Transverse colon (tissue), 3 donors: Measurements from ENCODE around the gene RPS5.

ENCODE experiments used
- POLR2A ChIP-seq: fragments of 450-650 bp; IDR thresholded peaks from one replicate; pipeline ENCODE4 v1.6.1; 2016; ENCODE audit warnings: antibody characterized with exemption, mild to moderate bottlenecking, moderate library complexity
- TF ChIP-seq, protein P1 (sequence below), 5 experiments: fragments of 200-600 bp in 3 of 5; fragments of 450-650 bp in 2 of 5; sonication (generic) in 3 of 5; IDR thresholded peaks; 1 replicate in 2 of 5; 2 replicates in 3 of 5; pipeline ENCODE4 v1.5.1; 2016 to 2017; ENCODE audit warnings: antibody characterized with exemption in 5 of 5, inconsistent platforms in 3 of 5, mild to moderate bottlenecking in 2 of 5, moderate library complexity in 1 of 5

DNA sequence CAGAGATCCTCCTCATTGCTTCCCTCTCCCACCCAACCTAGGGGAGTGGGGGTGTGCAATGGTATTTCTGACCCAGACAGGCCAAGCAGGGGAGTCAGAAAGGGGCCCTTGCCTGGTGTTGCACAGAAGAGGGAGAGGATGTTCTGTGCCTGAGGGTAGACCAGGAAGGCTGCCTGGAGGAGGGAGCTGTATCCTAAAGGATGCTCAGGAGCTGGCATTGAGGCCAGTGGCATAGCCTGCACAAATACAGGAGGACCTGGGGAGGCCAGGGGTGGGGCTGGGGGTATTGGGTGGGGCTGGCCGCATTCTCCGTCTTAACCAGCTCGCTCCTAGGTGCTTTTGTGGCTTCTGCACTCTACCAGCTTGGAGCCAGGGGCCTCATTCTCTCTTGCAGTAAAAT lies 12.8 kb downstream of the RPS5 start:
- TF ChIP-seq, protein P1, sequence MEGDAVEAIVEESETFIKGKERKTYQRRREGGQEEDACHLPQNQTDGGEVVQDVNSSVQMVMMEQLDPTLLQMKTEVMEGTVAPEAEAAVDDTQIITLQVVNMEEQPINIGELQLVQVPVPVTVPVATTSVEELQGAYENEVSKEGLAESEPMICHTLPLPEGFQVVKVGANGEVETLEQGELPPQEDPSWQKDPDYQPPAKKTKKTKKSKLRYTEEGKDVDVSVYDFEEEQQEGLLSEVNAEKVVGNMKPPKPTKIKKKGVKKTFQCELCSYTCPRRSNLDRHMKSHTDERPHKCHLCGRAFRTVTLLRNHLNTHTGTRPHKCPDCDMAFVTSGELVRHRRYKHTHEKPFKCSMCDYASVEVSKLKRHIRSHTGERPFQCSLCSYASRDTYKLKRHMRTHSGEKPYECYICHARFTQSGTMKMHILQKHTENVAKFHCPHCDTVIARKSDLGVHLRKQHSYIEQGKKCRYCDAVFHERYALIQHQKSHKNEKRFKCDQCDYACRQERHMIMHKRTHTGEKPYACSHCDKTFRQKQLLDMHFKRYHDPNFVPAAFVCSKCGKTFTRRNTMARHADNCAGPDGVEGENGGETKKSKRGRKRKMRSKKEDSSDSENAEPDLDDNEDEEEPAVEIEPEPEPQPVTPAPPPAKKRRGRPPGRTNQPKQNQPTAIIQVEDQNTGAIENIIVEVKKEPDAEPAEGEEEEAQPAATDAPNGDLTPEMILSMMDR (IDR thresholded peaks at IDR 0.05), result no peak
- TF ChIP-seq POLR2A, result no peak
